Neural cell (in vitro differentiated cells): ENCODE data around the gene MEIS1. TPM values are rescaled to one million over a fixed set of nuclear protein-coding genes. Genes with fewer than 3 reads are reported as not detected.

Experiments
- H2AFZ ChIP-seq: fragments of 200-600, 300-800 bp; sonication (generic), shearing (Covaris generic); 2 replicates; pipeline ENCODE4 v1.6.0; 2014; ENCODE audit warnings: low read depth, mild to moderate bottlenecking, antibody characterized with exemption, low read length, moderate library complexity
- H3F3A ChIP-seq: fragments of 200-600 bp; shearing (Covaris generic); 2 replicates; pipeline ENCODE4 v1.6.1; 2016; ENCODE audit warnings: mild to moderate bottlenecking, moderate library complexity, mixed read lengths, antibody characterized with exemption, low read length; ENCODE audit not compliant: insufficient read depth, poor library complexity, severe bottlenecking
- H3K27ac ChIP-seq: fragments of 200-600, 300-800 bp; sonication (generic), shearing (Covaris generic); 2 replicates; pipeline ENCODE4 v1.5.1; 2014; ENCODE audit warnings: mild to moderate bottlenecking, low read length, moderate library complexity
- H3K27me3 ChIP-seq: fragments of 300-800, 200-600 bp; sonication (generic), shearing (Covaris generic); 2 replicates; pipeline ENCODE4 v1.6.0; 2014; ENCODE audit warnings: mild to moderate bottlenecking, low read depth, low read length, moderate library complexity; ENCODE audit not compliant: insufficient read depth
- H3K36me3 ChIP-seq: fragments of 300-800, 200-600 bp; sonication (generic), shearing (Covaris generic); 2 replicates; pipeline ENCODE4 v1.5.1; 2014; ENCODE audit warnings: mild to moderate bottlenecking, antibody characterized with exemption, low read length, moderate library complexity; ENCODE audit not compliant: insufficient read depth
- H3K4me2 ChIP-seq: fragments of 300-800, 200-600 bp; sonication (generic), shearing (Covaris generic); 2 replicates; pipeline ENCODE4 v1.6.0; 2014; ENCODE audit warnings: mild to moderate bottlenecking, low read length
- H3K4me3 ChIP-seq: fragments of 300-800, 200-600 bp; sonication (generic), shearing (Covaris generic); 2 replicates; pipeline ENCODE4 v1.5.1; 2014; ENCODE audit warnings: mild to moderate bottlenecking, low read length, moderate library complexity
- H3K79me2 ChIP-seq: fragments of 200-600 bp; shearing (Covaris generic); replicated peaks from 2 replicates; pipeline ENCODE4 v1.6.0; 2014; ENCODE audit warnings: mild to moderate bottlenecking, low read length, moderate library complexity; ENCODE audit not compliant: insufficient read depth
- H3K9ac ChIP-seq: fragments of 300-800, 200-600 bp; sonication (generic), shearing (Covaris generic); 2 replicates; pipeline ENCODE4 v1.6.1; 2016; ENCODE audit warnings: mild to moderate bottlenecking, low read length, mixed read lengths
- H3K9me2 ChIP-seq: fragments of 200-600 bp; shearing (Covaris generic); 2 replicates; pipeline ENCODE4 v1.6.1; 2016; ENCODE audit warnings: mild to moderate bottlenecking, low read length, mixed read lengths; ENCODE audit not compliant: insufficient read depth
- H3K9me3 ChIP-seq: fragments of 200-600, 300-800 bp; sonication (generic), shearing (Covaris generic); 2 replicates; pipeline ENCODE4 v1.6.1; 2016; ENCODE audit warnings: mild to moderate bottlenecking, mixed run types, low read length, moderate library complexity, mixed read lengths
- H4K20me1 ChIP-seq: fragments of 200-600 bp; shearing (Covaris generic); 2 replicates; pipeline ENCODE4 v1.6.1; 2016; ENCODE audit warnings: mild to moderate bottlenecking, mixed run types; ENCODE audit not compliant: insufficient read depth
- CTCF ChIP-seq: fragments of 450-650 bp; IDR thresholded peaks from 2 replicates; pipeline ENCODE4 v1.5.1; 2014; ENCODE audit warnings: antibody characterized with exemption, mild to moderate bottlenecking, moderate library complexity; ENCODE audit not compliant: poor library complexity, severe bottlenecking
- EP300 ChIP-seq: fragments of 450-650 bp; conservative IDR thresholded peaks from 2 replicates; pipeline ENCODE4 v1.6.1; 2014; ENCODE audit warnings: antibody characterized with exemption, mild to moderate bottlenecking, moderate library complexity; ENCODE audit not compliant: poor library complexity, severe bottlenecking
- EZH2 ChIP-seq: fragments of 200-600, 300-800 bp; shearing (Covaris generic), sonication (generic); IDR thresholded peaks from 2 replicates; pipeline ENCODE4 v1.6.1; 2014; ENCODE audit warnings: antibody characterized with exemption, low read length, borderline replicate concordance, mild to moderate bottlenecking; ENCODE audit not compliant: insufficient read depth, poor library complexity, severe bottlenecking
- MXI1 ChIP-seq: fragments of 450-650 bp; conservative IDR thresholded peaks from 2 replicates; pipeline ENCODE4 v1.6.1; 2014; ENCODE audit warnings: antibody characterized with exemption, mild to moderate bottlenecking; ENCODE audit not compliant: poor library complexity, severe bottlenecking
- POLR2AphosphoS5 ChIP-seq: IDR thresholded peaks from 2 replicates; pipeline ENCODE4 v1.6.1; 2012
- RAD21 ChIP-seq: fragments of 450-650 bp; conservative IDR thresholded peaks from 2 replicates; pipeline ENCODE4 v1.6.1; 2014; ENCODE audit warnings: antibody characterized with exemption, mild to moderate bottlenecking, moderate library complexity
- SMC3 ChIP-seq: fragments of 450-650 bp; conservative IDR thresholded peaks from 2 replicates; pipeline ENCODE4 v1.6.1; 2014; ENCODE audit warnings: antibody characterized with exemption, mild to moderate bottlenecking, moderate library complexity; ENCODE audit not compliant: poor library complexity
- TAF1 ChIP-seq: IDR thresholded peaks from 2 replicates; pipeline ENCODE4 v1.6.1; 2012; ENCODE audit warnings: low read depth
- polyA plus RNA-seq: library from polyadenylated mRNA; depleted of rRNA; stranded (reverse); fragments of >200 nt; gene quantifications from 2 replicates; pipeline ENCODE4 v1.2.3, GENCODE V29; 2014
- TF ChIP-seq, protein P1 (sequence below): IDR thresholded peaks from 2 replicates; pipeline ENCODE4 v1.6.1; 2012; ENCODE audit warnings: borderline replicate concordance

The MEIS1 gene
- polyA plus RNA-seq, 1 donor from 2014 or later = 46.5 TPM

DNA sequence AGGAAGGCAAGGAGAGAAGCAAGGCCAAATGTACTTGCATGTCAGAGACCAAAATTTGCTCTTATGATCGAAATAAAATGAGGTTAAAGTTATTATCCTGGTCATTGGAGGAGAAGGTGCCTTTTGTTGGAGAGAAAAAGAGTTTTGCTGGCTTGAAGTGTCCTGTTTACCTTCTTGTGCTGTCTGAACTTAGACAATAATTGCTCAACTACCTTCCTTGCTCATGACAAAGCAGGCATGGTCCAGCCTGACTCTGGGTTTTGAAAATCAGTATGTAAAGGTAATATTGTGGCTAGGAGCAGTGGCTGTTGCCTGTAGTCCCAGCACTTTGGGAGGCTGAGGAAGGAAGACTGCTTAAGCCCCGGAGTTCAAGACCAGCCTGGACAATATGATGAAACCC, 89.1 kb downstream of the MEIS1 start:
- Histone ChIP-seq H3F3A (peaks cover 14% of the 10 kb centered on the region), H3K27me3 (no peaks in the 10 kb centered on the region), H3K9me2 (no peaks in the 10 kb centered on the region), H2AFZ (no peak overlapping the region), H3K79me2 (peaks cover 13% of the 10 kb centered on the region), H3K4me3 (no peak overlapping the region), H4K20me1 (no peaks in the 10 kb centered on the region), H3K27ac (peak overlapping the region; percentile 90), H3K9ac (no peak overlapping the region), H3K4me2 (no peak overlapping the region), H3K9me3 (no peaks in the 10 kb centered on the region), H3K36me3 (no peaks in the 10 kb centered on the region)
- TF ChIP-seq EP300 = no peak
- TF ChIP-seq TAF1 = no peak
- TF ChIP-seq MXI1 = no peak
- no peak for TF ChIP-seq EZH2
- TF ChIP-seq POLR2AphosphoS5 = no peak
- no peak for TF ChIP-seq SMC3
- TF ChIP-seq RAD21 = no peak
- TF ChIP-seq, protein P1, sequence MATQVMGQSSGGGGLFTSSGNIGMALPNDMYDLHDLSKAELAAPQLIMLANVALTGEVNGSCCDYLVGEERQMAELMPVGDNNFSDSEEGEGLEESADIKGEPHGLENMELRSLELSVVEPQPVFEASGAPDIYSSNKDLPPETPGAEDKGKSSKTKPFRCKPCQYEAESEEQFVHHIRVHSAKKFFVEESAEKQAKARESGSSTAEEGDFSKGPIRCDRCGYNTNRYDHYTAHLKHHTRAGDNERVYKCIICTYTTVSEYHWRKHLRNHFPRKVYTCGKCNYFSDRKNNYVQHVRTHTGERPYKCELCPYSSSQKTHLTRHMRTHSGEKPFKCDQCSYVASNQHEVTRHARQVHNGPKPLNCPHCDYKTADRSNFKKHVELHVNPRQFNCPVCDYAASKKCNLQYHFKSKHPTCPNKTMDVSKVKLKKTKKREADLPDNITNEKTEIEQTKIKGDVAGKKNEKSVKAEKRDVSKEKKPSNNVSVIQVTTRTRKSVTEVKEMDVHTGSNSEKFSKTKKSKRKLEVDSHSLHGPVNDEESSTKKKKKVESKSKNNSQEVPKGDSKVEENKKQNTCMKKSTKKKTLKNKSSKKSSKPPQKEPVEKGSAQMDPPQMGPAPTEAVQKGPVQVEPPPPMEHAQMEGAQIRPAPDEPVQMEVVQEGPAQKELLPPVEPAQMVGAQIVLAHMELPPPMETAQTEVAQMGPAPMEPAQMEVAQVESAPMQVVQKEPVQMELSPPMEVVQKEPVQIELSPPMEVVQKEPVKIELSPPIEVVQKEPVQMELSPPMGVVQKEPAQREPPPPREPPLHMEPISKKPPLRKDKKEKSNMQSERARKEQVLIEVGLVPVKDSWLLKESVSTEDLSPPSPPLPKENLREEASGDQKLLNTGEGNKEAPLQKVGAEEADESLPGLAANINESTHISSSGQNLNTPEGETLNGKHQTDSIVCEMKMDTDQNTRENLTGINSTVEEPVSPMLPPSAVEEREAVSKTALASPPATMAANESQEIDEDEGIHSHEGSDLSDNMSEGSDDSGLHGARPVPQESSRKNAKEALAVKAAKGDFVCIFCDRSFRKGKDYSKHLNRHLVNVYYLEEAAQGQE = no peak
- TF ChIP-seq CTCF = no peak

DNA sequence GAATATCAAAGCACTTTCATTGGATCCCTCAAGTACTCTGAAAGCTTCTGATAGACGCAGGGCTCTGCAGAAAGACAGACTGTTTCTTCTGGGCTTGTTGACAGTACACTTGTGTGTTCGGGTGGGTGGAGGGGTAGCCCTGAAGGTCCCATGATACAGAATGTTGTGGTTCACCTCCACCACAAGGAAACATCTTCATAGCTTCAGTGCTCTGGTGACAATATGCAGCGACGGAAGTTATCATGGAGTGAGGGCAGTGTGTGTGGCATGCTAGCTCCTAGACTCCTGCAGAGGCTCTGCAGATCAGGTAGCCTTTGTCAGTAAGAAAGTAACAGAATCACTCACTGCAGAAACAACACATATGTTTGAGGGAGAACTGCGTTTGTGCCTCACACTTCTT, 90.7 kb downstream of the MEIS1 start:
- Histone ChIP-seq H3F3A (peaks cover 14% of the 10 kb centered on the region), H3K36me3 (no peaks in the 10 kb centered on the region), H2AFZ (no peak overlapping the region), H3K9me3 (no peaks in the 10 kb centered on the region), H3K79me2 (peaks cover 3% of the 10 kb centered on the region), H3K27me3 (no peaks in the 10 kb centered on the region), H4K20me1 (no peaks in the 10 kb centered on the region), H3K4me2 (no peak overlapping the region), H3K9me2 (no peaks in the 10 kb centered on the region), H3K27ac (no peak overlapping the region), H3K4me3 (no peak overlapping the region), H3K9ac (no peak overlapping the region)
- TF ChIP-seq MXI1 (no peak), CTCF (no peak), EP300 (no peak), POLR2AphosphoS5 (no peak), TAF1 (no peak), RAD21 (no peak), EZH2 (no peak), SMC3 (no peak)
- TF ChIP-seq, protein P1 = no peak
